ENCODE results near the gene RIMS4.

DNA sequence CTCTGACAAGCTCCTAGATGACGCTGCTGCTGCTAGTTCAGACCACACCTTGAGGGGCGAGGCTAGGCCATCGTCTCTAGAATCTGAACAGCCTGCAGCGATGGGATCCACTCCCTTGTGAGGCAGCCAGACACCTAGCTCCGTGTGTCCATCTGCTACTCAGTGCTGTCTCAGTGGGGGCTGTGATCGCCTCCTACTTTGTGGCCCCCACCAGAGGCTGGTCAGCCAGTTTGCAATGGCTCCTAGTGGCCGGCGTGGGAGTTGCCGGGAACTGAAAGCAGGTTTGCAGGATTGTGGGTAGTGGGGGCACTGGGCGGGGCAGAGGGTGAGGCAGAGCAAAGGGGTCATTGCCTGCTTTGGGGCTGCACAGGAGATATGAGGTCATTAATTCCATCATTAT is 92.4 kb downstream of the RIMS4 start:
- TF ChIP-seq, protein P1, sequence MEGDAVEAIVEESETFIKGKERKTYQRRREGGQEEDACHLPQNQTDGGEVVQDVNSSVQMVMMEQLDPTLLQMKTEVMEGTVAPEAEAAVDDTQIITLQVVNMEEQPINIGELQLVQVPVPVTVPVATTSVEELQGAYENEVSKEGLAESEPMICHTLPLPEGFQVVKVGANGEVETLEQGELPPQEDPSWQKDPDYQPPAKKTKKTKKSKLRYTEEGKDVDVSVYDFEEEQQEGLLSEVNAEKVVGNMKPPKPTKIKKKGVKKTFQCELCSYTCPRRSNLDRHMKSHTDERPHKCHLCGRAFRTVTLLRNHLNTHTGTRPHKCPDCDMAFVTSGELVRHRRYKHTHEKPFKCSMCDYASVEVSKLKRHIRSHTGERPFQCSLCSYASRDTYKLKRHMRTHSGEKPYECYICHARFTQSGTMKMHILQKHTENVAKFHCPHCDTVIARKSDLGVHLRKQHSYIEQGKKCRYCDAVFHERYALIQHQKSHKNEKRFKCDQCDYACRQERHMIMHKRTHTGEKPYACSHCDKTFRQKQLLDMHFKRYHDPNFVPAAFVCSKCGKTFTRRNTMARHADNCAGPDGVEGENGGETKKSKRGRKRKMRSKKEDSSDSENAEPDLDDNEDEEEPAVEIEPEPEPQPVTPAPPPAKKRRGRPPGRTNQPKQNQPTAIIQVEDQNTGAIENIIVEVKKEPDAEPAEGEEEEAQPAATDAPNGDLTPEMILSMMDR (IDR thresholded peaks at IDR 0.05) = no peak
- TF ChIP-seq EP300 (IDR thresholded peaks at IDR 0.05) (no peak), POLR2A (IDR thresholded peaks at IDR 0.05) (no peak)

Measured in ovary (tissue), 3 donors.